Epidermal melanocyte (primary cell): ENCODE results near the gene RGS3.
"Not testable (repeated sequence)": the region's sequence is repeated elsewhere in the genome, so short reads cannot be mapped to it uniquely, and the experiment has no call there.

Experiments
- DNase-seq: peaks from one replicate; pipeline ENCODE4 v3.0.0; 2011; ENCODE audit warnings: low spot score; ENCODE audit not compliant: insufficient read length

Gene RGS3

DNA sequence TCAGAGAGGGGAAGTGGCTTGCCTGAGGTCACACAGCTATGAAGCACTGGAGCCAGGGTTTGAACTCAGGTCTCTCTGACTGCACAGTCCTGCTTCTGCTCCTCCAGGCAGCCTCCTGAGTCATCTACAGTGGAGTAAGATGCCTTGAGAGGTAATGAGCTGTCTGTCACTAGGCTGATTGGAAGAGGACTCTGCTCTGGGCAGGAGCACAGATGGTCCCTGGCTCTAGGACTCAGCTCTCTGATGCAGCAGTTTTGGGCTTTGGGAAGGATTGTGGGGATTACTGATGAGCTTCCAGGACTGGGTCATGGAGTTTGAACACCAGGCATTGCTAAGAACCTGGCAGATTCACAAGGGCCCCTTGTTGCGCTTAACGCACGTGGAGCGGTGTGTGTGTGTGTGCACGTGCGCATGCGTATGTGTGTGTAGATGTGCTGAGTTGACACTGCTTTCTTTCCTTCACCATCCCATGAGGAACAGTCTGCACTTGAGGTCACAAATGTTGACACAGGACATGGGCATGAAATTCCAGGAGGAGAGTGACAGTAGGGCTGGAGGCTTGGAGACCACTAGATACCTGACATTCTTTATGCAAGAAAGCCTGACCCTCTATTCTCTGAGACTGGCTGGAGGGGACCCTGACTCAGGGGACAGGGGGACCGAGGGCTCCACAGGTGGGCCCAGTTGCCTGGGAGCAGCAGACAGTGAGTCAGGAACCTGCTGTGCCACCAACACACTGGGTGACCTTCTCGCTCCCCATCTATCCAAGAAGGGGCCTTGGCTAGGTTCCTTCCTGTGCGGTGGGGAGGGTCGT, 170.5 kb downstream of the RGS3 start:
- DNase-seq = no peak

- DNase-seq = no peak
Measured at GRCh38 chr9:113634596-113635515, 171.3 kb downstream of the RGS3 start.

- DNase-seq = no peak
Measured at GRCh38 chr9:113635586-113635985, 172.1 kb downstream of the RGS3 start.

DNA sequence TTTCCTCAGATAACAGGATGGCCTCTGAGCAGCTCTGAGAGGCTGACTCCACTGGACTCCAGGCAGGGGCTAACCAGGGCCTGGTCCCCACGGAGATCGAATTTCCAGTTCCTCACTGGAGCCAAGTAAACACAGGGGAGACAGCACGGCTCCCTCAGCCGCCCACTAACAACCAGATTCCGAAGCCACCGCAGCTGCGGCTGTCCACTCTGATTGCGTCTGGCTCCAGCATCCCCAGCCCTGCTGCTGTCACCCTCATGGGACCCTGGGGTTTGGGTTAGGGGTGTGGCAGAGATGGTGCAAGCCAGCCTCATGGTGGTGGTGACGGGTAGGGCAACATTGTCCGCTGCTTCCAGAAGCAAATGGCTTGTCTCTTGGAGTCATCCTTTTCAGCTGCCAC, 172.6 kb downstream of the RGS3 start:
- DNase-seq = no peak

DNA sequence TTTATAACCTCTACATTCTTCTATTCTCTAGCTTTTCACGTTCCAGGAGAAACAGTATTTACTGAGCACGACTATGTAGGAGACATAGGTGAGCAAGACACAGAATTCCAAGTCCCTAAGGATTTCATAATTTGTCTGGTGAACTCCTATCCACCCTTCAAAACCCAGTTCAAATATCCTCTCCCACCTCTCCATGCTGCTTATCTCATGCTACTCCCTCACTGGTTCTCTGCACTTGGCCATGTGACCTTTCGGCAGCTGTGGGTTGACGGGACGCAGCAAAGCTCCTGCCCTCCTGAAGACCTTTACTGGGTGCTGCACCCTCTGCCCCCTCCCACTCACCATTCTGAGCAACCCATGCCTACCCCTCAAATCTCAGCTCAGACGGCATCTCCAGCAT, 173.2 kb downstream of the RGS3 start:
- no peak for DNase-seq

GRCh38 chr9:113638490-113638889, 175.0 kb downstream of the RGS3 start:
- no peak for DNase-seq

DNA sequence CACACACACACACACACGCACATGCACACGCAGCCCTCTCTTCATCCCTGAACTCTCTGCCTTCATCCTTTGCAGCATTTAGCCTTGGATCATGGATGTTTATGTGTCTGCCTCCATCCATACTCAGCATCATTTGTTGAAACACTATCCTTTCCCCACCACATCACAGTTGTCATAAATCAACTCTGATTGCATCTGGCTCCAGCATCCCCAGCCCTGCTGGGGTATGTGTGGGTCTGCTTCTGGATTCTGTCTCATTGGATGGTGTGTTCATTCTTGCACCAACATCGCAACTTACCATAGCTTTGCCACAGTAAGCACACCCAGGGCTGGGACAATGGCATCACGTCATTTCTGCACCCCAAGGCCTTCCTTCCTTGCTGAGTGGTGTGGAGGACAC, 175.4 kb downstream of the RGS3 start:
- no peak for DNase-seq

- DNase-seq = not testable (repeated sequence)
Measured at GRCh38 chr9:113639411-113639970, 176.0 kb downstream of the RGS3 start.

DNA sequence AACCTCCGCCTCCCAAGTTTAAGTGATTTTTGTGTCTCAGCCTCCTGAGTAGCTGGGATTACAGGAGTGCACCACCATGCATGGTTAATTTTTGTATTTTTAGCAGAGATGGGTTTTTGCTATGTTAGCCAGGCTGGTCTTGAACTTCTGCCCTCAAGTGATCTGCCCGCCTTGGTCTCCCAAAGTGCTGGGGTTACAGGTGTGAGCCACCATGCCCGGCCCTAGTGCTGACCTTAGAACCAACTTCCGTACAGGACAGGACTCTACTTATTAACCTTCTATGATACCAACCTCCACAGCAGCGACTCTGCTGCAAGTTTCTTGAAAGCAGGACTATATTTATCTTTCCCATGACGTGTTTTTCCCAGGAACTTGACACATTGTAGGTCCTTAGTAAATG, 176.9 kb downstream of the RGS3 start:
- DNase-seq = no peak

GRCh38 chr9:113641100-113641885, 177.8 kb downstream of the RGS3 start:
- no peak for DNase-seq

DNA sequence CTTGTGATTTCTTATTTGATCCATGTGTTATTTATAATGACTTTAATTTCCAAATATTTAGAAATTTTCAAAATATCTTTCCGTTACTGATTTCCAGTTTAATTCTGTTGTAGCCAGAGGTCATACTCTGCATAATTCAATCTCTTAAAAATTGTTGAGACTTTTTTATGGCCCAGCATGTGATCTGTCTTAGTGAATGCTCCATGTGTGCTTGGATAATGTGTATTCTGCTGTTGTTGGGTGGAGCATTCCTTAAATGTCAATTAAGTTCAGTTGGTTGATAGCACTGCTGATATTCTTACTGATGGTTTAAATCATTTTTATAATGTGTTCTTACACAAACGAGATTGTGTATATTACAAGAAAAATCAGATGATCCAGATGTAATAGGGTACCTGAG, 180.8 kb downstream of the RGS3 start:
- peak; percentile 48 for DNase-seq

- no peak for DNase-seq
Measured at GRCh38 chr9:113645227-113645977, 181.9 kb downstream of the RGS3 start.

DNA sequence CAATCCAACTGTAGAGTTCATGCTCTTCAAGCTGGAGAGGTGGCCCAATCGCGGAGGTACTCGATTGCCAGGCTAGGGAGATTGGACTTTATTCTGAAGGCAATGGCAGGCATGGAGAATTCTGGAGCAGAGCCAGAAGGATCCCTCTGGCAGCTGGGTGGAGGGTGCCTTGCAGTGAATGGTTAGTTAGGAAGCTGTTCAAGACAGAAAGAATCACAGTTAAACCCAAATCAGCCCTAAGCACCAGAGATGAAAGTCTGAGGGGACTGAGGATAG, 182.4 kb downstream of the RGS3 start:
- DNase-seq = no peak

DNA sequence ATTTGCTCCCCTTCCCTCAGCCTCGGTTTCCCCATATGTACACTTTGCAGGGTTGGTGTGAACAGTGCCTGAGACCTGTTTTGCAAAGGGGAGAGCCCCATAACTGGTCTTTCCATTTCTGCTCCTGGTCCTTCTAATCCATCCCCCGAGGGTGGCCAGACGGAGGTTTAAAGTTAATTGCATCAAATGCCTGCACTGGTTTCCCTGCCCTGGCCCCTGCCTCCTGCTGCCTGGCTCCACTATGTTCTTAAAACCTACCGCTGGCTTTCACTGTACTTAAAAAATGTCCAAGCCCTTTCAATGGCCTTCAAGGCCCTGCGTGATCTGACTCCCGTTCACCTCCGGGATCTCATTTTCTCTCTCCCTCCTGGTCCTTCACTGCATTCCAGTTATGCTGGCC, 183.0 kb downstream of the RGS3 start:
- no peak for DNase-seq
